ENCODE measurements around the gene ZNF606.

DNA sequence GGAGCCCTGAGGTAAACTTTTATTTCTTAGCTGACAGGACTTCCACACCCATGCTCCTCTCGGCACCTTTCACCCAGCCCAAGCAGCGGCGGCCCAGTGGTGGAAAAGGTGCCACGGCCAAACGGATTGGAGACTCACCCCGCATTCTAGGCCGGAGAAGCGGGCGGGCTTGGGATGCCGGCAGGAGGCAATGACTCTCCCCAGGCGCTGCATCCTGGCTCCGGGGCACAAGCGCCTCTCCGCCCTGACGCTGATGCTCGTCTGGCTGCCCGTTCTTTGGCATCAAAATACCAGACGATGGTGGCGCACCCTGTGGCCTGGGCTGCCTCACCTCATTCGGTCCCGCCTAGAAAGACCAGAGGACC, 6.7 kb upstream of the ZNF606 start:
- TF ChIP-seq ZSCAN29 (IDR thresholded peaks at IDR 0.05), result no peak
- no peak for TF ChIP-seq POLR2A (IDR thresholded peaks at IDR 0.05; ENCODE audit: low read depth, low read length)
- no peak for TF ChIP-seq EZH2 (IDR thresholded peaks at IDR 0.05; ENCODE audit: borderline replicate concordance, control insufficient read depth, low read depth, low read length)
- TF ChIP-seq MXI1 (IDR thresholded peaks at IDR 0.05; ENCODE audit: low read depth, low read length), result no peak
- no peak for TF ChIP-seq JUND (IDR thresholded peaks at IDR 0.05; ENCODE audit: low read depth, low read length)
- TF ChIP-seq, protein P1, sequence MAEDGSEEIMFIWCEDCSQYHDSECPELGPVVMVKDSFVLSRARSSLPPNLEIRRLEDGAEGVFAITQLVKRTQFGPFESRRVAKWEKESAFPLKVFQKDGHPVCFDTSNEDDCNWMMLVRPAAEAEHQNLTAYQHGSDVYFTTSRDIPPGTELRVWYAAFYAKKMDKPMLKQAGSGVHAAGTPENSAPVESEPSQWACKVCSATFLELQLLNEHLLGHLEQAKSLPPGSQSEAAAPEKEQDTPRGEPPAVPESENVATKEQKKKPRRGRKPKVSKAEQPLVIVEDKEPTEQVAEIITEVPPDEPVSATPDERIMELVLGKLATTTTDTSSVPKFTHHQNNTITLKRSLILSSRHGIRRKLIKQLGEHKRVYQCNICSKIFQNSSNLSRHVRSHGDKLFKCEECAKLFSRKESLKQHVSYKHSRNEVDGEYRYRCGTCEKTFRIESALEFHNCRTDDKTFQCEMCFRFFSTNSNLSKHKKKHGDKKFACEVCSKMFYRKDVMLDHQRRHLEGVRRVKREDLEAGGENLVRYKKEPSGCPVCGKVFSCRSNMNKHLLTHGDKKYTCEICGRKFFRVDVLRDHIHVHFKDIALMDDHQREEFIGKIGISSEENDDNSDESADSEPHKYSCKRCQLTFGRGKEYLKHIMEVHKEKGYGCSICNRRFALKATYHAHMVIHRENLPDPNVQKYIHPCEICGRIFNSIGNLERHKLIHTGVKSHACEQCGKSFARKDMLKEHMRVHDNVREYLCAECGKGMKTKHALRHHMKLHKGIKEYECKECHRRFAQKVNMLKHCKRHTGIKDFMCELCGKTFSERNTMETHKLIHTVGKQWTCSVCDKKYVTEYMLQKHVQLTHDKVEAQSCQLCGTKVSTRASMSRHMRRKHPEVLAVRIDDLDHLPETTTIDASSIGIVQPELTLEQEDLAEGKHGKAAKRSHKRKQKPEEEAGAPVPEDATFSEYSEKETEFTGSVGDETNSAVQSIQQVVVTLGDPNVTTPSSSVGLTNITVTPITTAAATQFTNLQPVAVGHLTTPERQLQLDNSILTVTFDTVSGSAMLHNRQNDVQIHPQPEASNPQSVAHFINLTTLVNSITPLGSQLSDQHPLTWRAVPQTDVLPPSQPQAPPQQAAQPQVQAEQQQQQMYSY (CRISPR knock-in tag; IDR thresholded peaks at IDR 0.05), result no peak
- TF ChIP-seq, protein P2, sequence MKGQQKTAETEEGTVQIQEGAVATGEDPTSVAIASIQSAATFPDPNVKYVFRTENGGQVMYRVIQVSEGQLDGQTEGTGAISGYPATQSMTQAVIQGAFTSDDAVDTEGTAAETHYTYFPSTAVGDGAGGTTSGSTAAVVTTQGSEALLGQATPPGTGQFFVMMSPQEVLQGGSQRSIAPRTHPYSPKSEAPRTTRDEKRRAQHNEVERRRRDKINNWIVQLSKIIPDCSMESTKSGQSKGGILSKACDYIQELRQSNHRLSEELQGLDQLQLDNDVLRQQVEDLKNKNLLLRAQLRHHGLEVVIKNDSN (IDR thresholded peaks at IDR 0.05; ENCODE audit: borderline replicate concordance, extremely low read length, insufficient read depth, low read depth, low read length), result no peak
- TF ChIP-seq RAD21 (IDR thresholded peaks at IDR 0.05; ENCODE audit: insufficient read depth, low read depth, low read length), result no peak
- TF ChIP-seq, protein P3, sequence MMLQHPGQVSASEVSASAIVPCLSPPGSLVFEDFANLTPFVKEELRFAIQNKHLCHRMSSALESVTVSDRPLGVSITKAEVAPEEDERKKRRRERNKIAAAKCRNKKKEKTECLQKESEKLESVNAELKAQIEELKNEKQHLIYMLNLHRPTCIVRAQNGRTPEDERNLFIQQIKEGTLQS (IDR thresholded peaks at IDR 0.05; ENCODE audit: borderline replicate concordance, extremely low read depth, low read depth, low read length), result no peak
- no peak for TF ChIP-seq CHD2 (IDR thresholded peaks at IDR 0.05; ENCODE audit: borderline replicate concordance, low read depth, low read length)
- no peak for TF ChIP-seq SUZ12 (IDR thresholded peaks at IDR 0.05; ENCODE audit: unreplicated experiment)
- no peak for TF ChIP-seq NFIC (IDR thresholded peaks at IDR 0.05; ENCODE audit: low read depth, low read length)
- no peak for TF ChIP-seq SIX5 (IDR thresholded peaks at IDR 0.05; ENCODE audit: low read depth, low read length, severe bottlenecking)
- TF ChIP-seq, protein P4, sequence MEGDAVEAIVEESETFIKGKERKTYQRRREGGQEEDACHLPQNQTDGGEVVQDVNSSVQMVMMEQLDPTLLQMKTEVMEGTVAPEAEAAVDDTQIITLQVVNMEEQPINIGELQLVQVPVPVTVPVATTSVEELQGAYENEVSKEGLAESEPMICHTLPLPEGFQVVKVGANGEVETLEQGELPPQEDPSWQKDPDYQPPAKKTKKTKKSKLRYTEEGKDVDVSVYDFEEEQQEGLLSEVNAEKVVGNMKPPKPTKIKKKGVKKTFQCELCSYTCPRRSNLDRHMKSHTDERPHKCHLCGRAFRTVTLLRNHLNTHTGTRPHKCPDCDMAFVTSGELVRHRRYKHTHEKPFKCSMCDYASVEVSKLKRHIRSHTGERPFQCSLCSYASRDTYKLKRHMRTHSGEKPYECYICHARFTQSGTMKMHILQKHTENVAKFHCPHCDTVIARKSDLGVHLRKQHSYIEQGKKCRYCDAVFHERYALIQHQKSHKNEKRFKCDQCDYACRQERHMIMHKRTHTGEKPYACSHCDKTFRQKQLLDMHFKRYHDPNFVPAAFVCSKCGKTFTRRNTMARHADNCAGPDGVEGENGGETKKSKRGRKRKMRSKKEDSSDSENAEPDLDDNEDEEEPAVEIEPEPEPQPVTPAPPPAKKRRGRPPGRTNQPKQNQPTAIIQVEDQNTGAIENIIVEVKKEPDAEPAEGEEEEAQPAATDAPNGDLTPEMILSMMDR (IDR thresholded peaks at IDR 0.05 in 2 of 3, conservative IDR thresholded peaks at IDR 0.05 in 1 of 3; ENCODE audit: control insufficient read depth in 2 of 3, extremely low read depth in 1 of 3, insufficient read depth in 1 of 3, low read depth in 3 of 3, low read length in 3 of 3), result no peak

All from GM12878 (cell line).